Occipital lobe (tissue), 2 donors: Measurements from ENCODE around the gene SLC1A5. TPM values are rescaled to one million over a fixed set of nuclear protein-coding genes. Genes with fewer than 3 reads are reported as not detected.
"Not testable (repeated sequence)": the region's sequence is repeated elsewhere in the genome, so short reads cannot be mapped to it uniquely, and the experiment has no call there.

Experiments
- DNase-seq: peaks from one replicate; lab custom pipeline; 2025; lab: John Stamatoyannopoulos, UW
- total RNA-seq: library from RNA; depleted of rRNA; stranded (reverse); fragments of >200 nt; gene quantifications from one replicate; pipeline ENCODE4 v1.2.3, GENCODE V29; 2014

The SLC1A5 gene
- total RNA-seq, 1 donor from 2014 or later, result 3.3 TPM

DNA sequence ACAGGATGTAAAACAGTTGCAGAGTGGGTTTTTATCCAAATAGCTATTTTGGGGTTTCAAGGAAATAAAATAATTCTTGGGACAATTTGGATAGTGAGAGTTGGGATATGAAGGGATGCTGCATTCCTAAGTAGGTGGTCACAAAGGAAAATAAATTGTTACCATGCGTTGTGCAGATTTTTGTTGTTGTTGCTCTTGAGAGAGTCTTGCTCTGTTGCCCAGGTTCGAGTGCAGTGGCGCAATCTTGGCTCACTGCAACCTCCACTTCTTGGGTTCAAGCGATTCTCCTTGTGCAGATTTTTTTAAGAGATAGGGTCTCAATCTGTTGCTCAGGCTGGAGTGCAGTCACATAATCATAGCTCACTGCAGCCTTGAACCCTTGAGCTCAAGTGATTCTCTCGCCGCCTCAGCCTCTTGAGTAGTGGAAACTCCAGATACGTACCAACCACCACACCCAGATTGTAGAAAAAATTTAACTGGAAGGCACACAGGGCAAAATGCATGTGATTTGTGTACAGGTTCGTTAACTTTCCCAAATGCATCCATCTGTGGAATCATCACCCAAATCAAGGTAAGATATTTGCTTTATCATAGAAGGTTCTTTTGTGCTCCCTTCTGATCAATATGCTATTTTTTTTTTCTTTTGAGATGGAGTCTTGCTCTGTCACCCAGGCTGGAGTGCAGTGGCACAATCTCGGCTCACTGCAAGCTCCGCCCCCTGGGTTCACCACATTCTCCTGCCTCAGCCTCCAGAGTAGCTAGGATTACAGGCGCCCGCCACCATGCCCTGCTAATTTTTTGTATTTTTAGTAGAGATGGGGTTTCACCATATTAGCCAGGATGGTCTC is 16.0 kb downstream of the SLC1A5 start:
- no peak for DNase-seq

DNA sequence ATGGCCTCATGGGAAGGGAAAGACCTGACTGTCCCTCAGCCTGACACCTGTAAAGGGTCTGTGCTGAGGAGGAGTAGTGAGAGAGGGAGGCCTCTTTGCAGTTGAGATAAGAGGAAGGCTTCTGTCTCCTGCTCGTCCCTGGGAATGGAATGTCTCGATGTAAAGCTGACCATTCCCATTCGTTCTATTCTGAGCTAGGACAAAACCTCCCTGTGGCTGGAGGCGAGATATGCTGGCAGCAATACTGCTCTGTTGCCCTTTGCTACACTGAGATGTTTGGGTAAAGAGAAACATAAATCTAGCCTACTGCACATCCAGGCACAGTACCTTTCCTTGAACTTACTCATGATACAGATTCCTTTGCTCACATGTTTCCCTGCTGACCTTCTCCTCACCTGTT is 19.6 kb downstream of the SLC1A5 start:
- not testable (repeated sequence) for DNase-seq

DNA sequence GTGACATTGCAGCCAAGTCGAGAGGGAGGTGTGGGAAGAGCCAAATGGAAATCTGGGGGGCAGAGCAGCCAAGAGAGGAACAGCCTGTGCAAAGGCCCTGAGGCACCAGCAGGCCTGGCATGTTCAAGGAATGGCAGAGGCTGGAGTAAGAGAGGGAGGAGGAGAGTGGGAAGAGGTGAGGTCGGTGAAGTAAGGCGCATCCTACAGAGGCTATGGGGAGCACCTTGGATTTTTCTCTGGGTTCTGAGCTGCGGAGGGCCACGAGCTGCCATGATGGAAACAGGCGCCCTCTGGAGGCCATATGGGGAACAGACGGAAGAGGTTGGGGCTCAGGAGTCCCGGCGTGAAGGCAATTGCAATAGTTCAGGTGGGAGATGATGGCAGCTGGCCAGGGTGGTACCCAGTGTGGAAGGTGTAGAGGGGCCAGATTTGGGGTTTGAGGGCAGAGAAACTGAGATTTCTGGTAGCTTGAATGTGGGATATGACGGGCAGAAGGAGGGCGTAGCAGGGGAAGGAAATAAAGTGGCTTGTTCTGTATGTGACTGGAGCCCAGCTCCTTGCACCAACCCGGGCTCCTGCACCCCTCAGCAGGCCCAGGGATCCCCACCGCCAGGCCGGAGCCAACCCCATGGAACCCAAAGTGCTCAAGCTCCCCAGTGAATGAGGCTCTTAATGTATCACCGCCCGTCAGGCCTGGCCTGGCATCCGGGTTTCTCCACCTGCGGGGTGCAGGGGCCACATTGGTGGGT is 21.7 kb downstream of the SLC1A5 start:
- no peak for DNase-seq

DNA sequence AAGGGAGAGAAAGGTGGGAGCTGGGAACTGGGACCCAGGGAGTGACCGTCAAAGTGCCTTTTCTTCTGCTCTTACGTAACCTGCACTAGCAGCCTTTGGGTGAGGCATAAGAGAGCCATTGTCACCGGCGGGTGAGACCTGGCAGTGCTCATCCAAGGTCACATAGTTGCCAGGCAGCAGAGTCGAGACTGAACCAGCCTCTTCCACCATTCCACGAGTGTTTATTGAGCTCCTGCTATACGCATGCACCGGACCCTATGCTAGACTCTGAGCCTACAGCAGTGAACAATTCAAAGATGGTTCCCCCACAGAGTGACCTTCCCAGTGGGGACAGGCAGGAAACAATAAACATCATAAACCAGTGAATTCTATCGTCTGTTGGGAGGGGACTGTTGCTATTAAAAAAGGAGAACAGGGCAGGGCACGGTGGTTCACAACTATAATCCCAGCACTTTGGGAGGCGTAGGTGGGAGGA is 23.5 kb downstream of the SLC1A5 start:
- no peak for DNase-seq

DNA sequence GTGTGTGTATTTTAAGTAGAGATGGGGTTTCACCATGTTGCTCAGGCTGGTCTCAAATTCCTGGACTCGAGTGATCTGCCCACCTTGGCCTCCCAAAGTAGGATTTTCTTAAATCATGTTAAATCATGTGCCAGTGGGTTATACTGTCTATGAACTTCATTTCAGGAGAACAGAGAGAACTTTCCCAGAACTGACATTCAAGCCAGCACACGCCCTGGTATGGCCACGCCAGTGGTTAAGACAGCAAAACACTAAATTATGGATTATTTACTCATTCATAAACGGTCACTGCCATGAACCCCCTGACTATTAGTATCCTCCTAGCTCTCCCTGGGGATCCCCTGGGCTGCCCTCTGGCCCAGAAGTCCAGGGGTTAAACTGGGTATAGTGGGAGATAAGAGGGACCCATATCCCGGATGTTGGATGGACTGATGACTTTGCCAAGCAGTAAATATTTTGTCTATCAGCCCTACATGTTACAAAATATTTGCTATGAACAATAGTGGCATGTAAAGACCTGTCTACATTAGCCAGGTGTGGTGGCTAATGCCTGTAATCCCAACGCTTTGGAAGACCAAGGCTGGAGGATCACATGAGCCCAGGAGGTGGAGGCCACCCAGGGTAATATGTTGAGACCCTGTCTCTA is 26.0 kb downstream of the SLC1A5 start:
- no peak for DNase-seq

DNA sequence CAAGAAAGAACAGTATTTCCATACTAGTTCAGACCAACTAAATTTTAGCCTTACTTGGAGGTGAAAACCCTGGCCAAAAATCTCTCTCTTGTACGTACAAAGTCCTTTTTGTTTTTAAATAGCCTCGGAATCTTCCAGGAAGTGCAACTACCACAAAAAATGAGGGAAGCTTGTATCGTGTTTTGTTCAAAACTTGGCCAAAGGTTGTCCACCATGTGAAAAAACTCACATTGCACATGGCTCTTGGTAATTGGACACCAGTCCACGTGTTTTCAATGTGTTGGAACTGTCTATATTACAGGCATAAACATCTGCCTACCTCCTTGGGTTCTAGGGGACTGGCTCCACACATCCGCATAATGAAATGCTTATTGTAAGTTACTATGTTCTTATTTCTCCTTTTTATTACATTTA is 27.0 kb downstream of the SLC1A5 start:
- DNase-seq, result no peak

DNA sequence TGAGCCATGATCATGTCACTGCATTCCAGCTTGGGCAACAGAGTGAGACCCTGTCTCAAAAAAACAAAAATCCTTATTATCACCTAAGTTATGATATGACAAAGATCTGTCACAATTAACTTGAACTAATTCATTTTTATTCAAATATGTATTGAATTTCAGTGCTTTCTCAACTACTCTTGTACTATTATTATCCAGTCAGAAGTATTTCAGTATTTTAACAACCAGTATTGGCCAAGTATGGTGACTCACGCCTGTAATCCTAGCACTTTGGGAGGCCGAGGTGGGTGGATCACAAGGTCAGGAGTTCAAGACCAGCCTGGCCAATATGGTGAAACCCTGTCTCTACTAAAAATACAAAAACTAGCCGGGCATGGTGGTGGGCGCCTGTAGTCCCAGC is 27.5 kb downstream of the SLC1A5 start:
- not testable (repeated sequence) for DNase-seq

DNA sequence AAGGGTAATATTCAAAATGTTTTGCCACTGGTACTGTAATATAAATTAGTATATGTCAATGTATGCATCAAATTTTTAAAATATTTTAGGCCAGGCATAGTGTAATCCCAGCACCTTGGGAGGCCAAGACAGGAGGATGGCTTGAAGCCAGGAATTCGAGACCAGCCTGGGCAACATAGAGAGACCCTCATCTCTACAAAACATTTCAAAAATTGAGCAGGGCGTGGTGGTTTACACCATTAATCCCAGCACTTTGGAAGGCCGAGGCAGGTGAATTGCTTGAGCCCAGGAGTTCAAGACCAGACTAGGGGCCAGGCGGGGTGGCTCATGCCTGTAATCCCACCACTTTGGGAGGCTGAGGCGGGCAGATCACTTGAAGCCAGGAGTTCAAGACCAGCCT is 28.0 kb downstream of the SLC1A5 start:
- no peak for DNase-seq

DNA sequence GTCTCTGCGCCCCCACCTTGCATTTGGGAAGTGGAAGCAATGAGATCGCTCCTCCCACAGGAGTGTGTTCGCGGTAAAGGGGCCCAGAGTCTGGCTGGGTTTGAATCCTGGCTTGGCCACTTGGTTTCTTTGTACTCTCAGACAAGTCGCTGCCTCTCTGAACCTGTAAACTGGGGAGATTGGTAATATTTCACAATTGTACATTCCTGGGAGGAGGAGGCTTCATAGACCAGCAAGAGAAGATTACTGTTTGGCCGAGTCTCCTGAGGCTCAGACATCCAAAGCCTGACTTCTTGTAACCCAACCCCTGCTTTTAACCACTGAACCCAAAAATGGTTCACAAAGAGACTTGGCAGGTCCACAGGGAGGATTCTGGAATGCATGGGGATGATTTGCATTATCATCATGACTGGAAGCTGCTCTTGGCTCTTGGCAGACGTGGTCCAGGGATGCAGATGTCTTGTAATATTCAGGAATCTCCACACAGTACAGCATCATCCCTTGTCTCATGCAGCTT is 28.5 kb downstream of the SLC1A5 start:
- no peak for DNase-seq

DNA sequence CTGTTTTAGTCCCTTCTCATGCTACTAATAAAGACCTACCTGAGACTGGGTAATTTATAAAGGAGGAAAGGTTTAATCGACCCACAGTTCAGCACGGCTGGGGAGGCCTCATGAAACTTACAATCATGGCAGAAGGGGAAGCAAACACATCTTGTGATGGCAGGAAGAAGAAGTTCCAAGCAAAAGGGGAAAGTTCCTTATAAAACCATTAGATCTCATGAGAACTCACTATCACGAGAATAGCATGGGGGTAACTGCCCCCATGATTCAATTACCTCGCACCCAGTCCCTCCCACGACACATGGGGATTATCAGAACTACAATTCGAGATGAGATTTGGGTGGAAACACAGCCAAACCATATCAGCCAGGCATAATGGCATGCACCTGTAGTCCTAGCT is 29.2 kb downstream of the SLC1A5 start:
- no peak for DNase-seq

DNA sequence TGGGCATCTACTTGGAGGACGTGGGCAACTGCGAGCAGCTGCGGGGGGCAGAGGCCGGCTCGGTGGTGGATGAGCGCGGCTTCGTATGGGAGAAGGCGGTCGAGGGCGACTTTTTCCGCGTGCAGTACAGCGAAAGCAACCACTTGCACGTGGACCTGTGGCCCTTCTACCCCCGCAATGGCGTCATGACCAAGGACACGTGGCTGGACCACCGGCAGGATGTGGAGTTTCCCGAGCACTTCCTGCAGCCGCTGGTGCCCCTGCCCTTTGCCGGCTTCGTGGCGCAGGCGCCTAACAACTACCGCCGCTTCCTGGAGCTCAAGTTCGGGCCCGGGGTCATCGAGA is 31.9 kb downstream of the SLC1A5 start:
- no peak for DNase-seq

DNA sequence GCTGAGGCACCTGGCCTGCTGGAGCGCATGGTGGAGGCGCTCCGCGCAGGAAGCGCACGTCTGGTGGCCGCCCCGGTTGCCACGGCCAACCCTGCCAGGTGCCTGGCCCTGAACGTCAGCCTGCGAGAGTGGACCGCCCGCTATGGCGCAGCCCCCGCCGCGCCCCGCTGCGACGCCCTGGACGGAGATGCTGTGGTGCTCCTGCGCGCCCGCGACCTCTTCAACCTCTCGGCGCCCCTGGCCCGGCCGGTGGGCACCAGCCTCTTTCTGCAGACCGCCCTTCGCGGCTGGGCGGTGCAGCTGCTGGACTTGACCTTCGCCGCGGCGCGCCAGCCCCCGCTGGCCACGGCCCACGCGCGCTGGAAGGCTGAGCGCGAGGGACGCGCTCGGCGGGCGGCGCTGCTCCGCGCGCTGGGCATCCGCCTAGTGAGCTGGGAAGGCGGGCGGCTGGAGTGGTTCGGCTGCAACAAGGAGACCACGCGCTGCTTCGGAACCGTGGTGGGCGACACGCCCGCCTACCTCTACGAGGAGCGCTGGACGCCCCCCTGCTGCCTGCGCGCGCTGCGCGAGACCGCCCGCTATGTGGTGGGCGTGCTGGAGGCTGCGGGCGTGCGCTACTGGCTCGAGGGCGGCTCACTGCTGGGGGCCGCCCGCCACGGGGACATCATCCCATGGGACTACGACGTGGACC is 32.4 kb downstream of the SLC1A5 start:
- DNase-seq, result no peak

DNA sequence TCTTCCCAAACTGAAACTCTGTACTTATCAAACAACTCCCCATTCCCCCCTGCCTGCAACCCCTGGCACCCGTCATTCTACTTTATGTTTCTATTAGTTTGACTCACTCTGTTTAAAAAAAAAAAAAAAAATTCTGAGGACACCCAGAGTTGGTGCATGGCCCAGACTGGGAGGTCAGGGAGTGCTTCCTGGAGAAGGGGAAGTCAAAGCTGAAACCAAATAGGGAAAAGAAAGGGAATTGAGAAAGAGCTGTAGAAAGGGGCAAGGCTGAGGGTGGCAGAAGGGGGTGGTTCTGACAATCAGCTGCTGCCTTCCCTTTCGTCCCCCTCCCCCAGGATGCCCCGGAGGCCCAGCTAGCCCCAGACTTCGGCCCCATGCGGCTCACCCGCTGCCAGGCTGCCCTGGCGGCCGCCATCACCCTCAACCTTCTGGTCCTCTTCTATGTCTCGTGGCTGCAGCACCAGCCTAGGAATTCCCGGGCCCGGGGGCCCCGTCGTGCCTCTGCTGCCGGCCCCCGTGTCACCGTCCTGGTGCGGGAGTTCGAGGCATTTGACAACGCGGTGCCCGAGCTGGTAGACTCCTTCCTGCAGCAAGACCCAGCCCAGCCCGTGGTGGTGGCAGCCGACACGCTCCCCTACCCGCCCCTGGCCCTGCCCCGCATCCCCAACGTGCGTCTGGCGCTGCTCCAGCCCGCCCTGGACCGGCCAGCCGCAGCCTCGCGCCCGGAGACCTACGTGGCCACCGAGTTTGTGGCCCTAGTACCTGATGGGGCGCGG is 33.1 kb downstream of the SLC1A5 start:
- DNase-seq, result no peak

DNA sequence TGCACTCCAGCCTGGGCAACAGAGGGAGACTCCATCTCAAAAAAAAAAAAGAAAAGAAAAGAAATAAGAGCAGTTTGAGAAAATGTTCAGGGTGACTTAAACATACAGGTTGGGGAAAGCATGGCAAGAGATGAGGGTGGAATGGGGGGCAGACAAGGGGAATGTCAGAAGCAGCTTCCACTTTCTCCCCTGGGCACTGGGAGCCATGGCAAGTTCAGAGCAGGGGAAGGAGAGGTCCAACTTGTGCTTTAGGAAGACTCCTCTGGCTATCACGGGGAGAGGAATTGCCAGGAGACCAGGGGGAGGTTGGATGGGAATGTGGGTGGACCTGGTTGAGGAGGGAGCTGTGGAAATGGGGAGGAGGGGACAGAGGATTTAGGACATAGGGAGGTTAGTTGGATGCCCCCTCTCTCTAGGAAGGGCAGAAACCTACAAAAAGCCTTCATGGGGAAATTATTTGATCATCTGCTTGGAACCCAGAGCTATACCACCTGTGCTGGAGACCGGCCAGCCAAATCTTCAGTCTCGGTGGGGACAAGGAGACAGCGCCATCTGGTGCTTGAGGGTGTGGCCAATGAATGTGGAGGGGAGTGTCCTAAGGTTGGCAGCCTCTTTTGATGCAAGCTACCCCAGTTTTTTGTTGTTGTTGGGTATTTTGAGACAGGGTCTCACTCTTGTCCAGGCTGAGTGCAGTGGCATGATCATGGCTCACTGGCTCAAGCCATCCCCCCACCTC is 34.8 kb downstream of the SLC1A5 start:
- no peak for DNase-seq

DNA sequence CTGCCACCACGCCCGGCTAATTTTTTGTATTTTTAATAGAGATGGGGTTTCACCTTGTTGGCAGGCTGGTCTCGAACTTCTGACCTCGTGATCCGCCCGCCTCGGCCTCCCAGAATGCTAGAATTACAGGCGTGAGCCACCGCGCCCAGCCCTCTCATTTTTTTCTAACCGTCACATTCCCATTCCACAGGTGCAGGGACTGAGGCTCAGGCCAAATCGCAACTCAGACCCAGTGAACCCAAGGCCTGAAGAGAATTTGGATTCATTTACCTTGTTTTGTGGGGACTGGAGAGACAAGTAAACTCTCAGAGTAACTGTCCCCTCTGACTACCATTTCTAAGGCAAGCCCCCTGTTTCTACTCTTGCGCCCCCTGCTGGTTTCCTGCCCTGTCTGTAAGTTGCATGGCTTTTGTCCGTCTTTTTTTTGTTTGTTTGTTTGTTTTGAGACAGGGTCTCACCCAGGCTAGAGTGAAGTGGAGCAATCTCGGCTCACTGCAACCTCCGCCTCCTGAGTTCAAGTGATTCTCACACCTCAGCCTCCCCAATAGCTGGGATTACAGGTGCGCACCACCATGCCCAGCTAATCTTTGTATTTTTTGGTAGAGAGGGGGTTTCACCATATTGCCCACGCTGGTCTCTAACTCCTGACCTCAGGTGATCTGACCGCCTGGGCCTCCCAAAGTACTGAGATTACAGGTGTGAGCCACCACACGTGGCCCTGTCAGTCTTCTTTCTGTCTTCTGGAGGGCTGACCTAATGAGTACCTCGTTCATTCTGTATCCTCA is 39.9 kb downstream of the SLC1A5 start:
- no peak for DNase-seq

DNA sequence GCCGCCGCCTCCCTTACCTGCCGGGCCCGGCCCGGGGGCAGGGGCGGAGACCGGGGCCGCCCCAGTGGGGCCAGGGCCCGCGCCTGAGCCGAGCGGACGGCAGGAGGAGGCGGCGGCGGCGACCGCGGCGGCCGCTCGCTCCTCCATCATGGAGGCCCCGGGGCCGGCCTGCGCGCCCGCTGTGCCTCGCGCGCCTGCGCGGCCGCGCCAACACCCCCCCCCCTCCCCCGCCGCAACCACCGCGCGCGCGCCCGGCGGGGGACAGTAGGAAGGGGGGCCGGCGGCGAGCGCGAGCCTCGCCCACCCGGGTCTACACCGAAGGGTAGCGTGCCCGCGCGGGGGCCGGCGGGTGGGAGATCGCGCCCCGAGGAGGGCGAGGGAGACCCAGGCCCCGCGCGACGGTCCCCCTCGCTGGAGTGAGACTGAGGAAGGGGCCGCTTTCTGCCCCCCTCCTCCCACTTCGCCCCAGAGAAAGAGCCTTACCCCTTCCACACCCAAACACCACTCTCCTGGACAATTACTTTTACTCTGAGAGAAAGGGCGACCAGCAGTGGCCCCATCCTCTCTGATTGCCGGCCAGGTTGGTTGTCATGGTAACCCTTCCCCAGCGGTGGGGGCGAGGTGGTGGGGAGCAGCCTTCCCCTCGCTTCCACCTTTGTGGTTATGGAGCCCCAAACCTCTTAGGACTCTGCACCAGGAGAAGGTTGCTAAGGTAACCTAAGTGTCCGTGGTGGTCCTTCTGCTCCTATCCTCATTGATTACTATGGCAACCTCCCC is 41.9 kb downstream of the SLC1A5 start, which contains the start of gene STRN4:
Gene STRN4 (minus strand): TSS at position 170 of the 777 bp plus-strand sequence. CDS start 20 bp downstream, at position 150.
- peak; percentile 20 for DNase-seq

DNA sequence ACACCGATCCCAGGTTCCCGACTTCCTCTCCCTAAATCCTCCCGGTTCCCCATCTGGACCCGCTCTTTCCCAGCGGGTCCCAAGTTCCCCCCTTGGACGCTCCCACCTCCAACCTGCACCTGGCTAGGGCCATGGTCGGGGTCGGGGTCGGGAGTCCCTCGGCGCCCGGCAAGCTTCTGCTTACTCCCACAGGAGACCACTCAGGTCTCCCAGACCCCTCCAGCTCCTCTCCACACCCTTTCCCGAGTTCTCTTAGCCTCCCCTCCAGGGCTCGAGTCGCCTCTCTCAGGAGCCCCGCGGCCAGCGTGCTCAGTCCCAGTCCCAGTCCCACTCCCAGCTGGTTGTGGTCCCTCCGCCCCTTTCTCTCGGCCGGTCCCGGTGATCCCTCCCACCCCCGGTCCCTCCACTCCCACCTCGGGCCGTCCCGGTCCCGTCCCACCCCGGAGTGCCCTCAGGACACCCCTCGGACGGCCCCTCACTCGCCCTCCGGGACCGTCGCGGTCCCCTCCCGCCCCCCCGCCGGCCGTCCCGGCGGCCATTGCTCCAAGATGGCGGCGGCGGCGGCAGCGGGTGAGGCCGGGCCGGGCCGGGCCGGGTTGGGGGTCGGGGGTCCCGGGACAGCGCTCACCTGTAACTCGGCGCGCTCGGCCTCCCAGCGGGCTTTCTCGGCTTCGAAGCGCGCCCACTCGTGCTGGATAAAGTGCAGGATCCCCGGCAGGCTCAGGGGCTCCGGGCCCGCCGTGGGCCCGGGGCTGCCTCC is 42.7 kb downstream of the SLC1A5 start, which contains the start of gene FKRP:
Gene FKRP (plus strand): TSS at position 537 of the 760 bp plus-strand sequence. CDS start 9,394 bp downstream, outside the sequence.
- no peak for DNase-seq
